ENCODE results near the gene FAF1. TPM values are rescaled to one million over a fixed set of nuclear protein-coding genes. Genes with fewer than 3 reads are reported as not detected.

FAF1 gene
- polyA plus RNA-seq, 1 of the 3 experiments (the other 2 are of a cell fraction): 8.7 TPM

GRCh38 chr1:50710099-50710498 lies 250.0 kb downstream of the FAF1 start:
- H3K36me3 ChIP-seq (replicated peaks in 1 of 2; ENCODE audit: control insufficient read depth in 1 of 2, insufficient read depth in 2 of 2, low read length in 1 of 2): no peaks in the 10 kb centered on the region
- H3K79me2 ChIP-seq (ENCODE audit: insufficient read depth): no peaks in the 10 kb centered on the region
- H3K27me3 ChIP-seq (ENCODE audit: insufficient read depth): no peaks in the 10 kb centered on the region
- H3K4me2 ChIP-seq: no peak overlapping the region
- POLR2A ChIA-PET: no interaction called here
- H3K9me2 ChIP-seq: no peaks in the 10 kb centered on the region
- no peak overlapping the region for H3K27ac ChIP-seq (ENCODE audit: low read depth in 2 of 2, low read length in 1 of 2)
- H3F3A ChIP-seq (replicated peaks; ENCODE audit: insufficient read depth): no peaks in the 10 kb centered on the region
- H2AFZ ChIP-seq (ENCODE audit: low read depth): no peak overlapping the region
- CTCF ChIA-PET: no interaction called here
- H4K20me1 ChIP-seq (ENCODE audit: insufficient read depth): no peaks in the 10 kb centered on the region
- no peak overlapping the region for H3K9ac ChIP-seq
- TF ChIP-seq TCF12 (IDR thresholded peaks at IDR 0.05) (no peak), RAD21 (IDR thresholded peaks at IDR 0.05; ENCODE audit: low read length) (no peak), RXRA (IDR thresholded peaks at IDR 0.05; ENCODE audit: borderline replicate concordance, low read depth) (no peak), ELF1 (IDR thresholded peaks at IDR 0.05) (no peak), SIN3A (IDR thresholded peaks at IDR 0.05; ENCODE audit: borderline replicate concordance, low read depth, low read length) (no peak), FOXJ3 (CRISPR knock-in tag; IDR thresholded peaks at IDR 0.05) (no peak), RCOR1 (IDR thresholded peaks at IDR 0.05; ENCODE audit: low read length) (no peak), REST (IDR thresholded peaks at IDR 0.05; ENCODE audit: low read depth, low read length) (no peak), USF1 (IDR thresholded peaks at IDR 0.05; ENCODE audit: borderline replicate concordance, low read depth) (no peak), IRF3 (IDR thresholded peaks at IDR 0.05; ENCODE audit: low read depth, low read length) (no peak), NFIC (IDR thresholded peaks at IDR 0.05; ENCODE audit: borderline replicate concordance) (no peak), CHD2 (IDR thresholded peaks at IDR 0.05; ENCODE audit: low read length, partially characterized antibody) (no peak), MEF2A (IDR thresholded peaks at IDR 0.05; ENCODE audit: borderline replicate concordance, low read depth) (no peak), FOSL2 (IDR thresholded peaks at IDR 0.05; ENCODE audit: borderline replicate concordance, low read depth) (no peak), SMC3 (IDR thresholded peaks at IDR 0.05; ENCODE audit: low read depth, low read length) (no peak), JUND (IDR thresholded peaks at IDR 0.05) (no peak)
- TF ChIP-seq, protein P1, sequence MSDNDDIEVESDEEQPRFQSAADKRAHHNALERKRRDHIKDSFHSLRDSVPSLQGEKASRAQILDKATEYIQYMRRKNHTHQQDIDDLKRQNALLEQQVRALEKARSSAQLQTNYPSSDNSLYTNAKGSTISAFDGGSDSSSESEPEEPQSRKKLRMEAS (IDR thresholded peaks at IDR 0.05; ENCODE audit: low read depth): no peak
- H3K4me3 ChIP-seq (ENCODE audit: low read depth in 2 of 2, low read length in 1 of 2): no peak overlapping the region
- H3K9me3 ChIP-seq: no peaks in the 10 kb centered on the region
- no peaks in the 10 kb centered on the region; a peak in 1 of 4 replicates for H3K4me1 ChIP-seq (ENCODE audit: control insufficient read depth in 1 of 2, insufficient read depth in 2 of 2, low read depth in 1 of 2, low read length in 1 of 2)
- no peak for DNase-seq
- WGBS (ENCODE audit: low lambda C conversion rate): 93% methylated on average over 3 of the region's 3 CpGs
